Right renal cortex interstitium (tissue), 3 donors: ENCODE data around the gene SH3BP5L. TPM values are rescaled to one million over a fixed set of nuclear protein-coding genes. Genes with fewer than 3 reads are reported as not detected.

Experiments
- DNase-seq, 3 donors: peaks; one replicate each; pipeline ENCODE4 v3.0.0-alpha.2; 2013; ENCODE audit warnings: low read depth in 3 of 3, low spot score in 2 of 3
- polyA plus RNA-seq, 3 donors: library from polyadenylated mRNA; unstranded; fragments of 120-200 nt; gene quantifications; one replicate each; pipeline ENCODE4 v1.2.1, GENCODE V29; 2013; ENCODE audit not compliant: insufficient read length in 3 of 3

Gene SH3BP5L
- 10 to 100 TPM; 22.1 to 25.0 (median 22.8) TPM for polyA plus RNA-seq

- peak; percentile 95 to 100 (median 96) for DNase-seq
Observed at GRCh38 chr1:248825909-248826760, at the start of gene SH3BP5L. TSS of gene SH3BP5L (minus strand) at chr1:248825915. CDS start at chr1:248824935, 980 bp downstream.

DNA sequence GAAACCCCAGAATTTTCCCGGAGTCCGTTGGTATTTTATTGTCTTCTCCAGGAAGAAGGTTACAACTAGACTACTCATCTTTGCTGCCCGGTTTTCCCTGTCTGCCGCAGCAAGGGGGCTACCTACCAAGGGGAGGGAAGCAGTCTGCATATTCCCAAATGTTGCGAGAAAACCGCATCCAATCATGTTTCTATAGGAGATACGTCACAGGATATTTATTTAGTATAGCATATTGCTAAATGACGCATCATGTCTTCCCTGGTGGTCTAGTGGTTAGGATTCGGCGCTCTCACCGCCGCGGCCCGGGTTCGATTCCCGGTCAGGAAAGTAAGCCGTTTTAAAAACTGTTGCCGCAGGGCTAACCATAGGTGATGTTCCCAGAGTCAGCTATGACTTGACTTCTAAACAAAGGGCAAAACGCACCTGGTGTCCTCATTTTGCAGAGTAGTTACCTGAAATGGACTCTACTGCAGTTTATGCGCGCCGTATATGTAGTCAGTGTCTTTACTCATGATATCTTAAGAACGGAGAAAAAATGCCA lies 48.3 kb upstream of the SH3BP5L start:
- DNase-seq, result peak; percentile 85 to 96 (median 88)

- DNase-seq, result peak; percentile 91 to 95 (median 91)
Observed at GRCh38 chr1:248873409-248873992, 47.8 kb upstream of the SH3BP5L start.

- DNase-seq, result peak in 1 of 3 donors; percentile 67
Observed at GRCh38 chr1:248872752-248873408, 47.2 kb upstream of the SH3BP5L start.

GRCh38 chr1:248871837-248872401 lies 46.2 kb upstream of the SH3BP5L start:
- DNase-seq, result no peak

- peak in 2 of 3 donors; percentile 40 to 75 for DNase-seq
Observed at GRCh38 chr1:248862998-248863881, 37.5 kb upstream of the SH3BP5L start.

GRCh38 chr1:248862695-248862997 lies 36.9 kb upstream of the SH3BP5L start:
- DNase-seq, result no peak

DNA sequence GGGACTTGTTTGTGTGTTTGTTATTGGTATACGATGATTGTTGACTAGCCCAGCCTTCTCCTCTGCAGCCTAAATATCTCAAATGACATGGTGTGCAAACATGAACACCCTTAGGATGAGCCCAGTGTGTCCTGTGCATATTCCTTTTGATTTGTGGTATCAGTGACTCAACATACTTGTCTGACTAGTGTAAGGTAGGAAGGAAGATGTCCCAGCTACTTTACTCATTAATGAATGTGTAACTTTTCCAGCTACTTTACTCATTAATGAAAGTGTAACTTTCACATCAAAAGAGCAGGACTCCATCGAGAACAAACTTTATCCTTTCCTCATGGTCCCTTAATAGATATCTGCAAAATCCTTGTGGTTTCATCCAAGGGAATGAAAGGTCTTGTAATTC lies 35.9 kb upstream of the SH3BP5L start:
- no peak for DNase-seq

GRCh38 chr1:248860007-248860406 lies 34.3 kb upstream of the SH3BP5L start:
- DNase-seq, result no peak

DNA sequence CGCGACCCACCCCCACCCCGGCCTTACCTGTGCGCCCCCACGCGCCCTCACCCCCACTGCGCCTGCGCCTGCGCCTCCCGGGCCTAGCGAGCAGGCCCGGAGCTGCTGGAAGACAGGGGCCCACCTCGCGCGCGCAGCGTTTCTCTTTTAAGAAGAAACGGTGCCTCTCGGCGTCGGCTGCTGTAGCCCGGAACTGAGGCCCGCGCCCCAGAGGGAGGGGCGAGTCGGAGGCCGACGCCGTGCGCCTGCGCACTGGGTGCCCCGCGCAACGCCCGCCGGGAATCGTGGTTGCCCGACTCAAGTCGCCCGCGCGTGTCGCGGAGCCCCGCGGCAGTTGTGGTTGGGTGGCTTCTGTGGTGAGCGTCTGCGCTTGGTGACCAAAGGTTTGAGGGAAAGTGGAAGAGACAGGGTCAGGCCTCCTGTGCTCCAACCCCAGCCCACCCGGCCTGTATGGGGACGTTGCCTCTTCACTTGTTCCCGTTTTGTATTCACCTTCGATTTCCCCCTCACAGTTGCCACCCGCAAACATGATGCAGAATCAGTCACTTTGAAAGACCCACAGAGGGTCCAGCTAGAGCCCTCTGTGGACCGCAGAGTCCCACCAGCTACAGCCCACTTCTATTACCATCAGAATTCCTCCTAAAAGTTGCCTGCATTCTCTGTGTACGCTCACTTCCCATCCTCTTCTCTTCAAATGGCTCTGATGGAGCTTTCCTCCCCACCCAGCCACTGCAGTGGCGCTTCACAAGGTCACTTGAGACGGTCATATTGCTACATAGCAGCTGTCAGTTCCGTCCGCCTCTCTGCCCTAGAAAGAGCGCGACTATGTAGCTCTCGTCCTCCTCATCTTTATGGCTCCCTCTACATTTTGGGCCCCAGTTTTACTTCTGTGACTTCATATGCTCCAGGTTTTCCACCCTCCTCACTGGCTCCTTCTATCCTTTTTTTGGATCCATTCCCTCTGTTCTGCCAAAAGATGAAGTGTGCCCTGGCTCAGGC lies 33.5 kb upstream of the SH3BP5L start, which contains the start of gene ZNF692:
TSS of gene ZNF692 (minus strand) at position 195 of the 999 bp plus-strand sequence. CDS start 776 bp downstream, outside the sequence.
- peak in 2 of 3 donors; percentile 77 to 92 for DNase-seq

GRCh38 chr1:248858096-248858890 lies 32.6 kb upstream of the SH3BP5L start:
- peak in 2 of 3 donors; percentile 38 to 45 for DNase-seq

DNA sequence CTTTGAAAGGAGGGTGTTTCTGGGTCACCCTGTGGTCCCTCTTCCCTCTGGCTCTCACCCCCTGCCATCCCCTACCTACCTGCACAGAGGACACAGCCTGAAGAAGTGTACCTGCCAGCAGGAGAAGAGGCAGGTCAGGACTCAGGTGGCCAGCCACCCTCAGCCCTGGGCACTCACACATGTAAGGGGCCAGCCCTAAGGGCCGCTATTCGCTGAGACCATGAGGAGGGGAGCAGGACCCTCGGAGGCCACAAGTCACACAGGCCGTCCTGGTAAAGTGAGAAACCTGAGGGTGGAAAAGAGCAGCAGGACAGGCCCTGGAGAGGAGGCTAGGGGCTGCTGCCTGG lies 32.0 kb upstream of the SH3BP5L start:
- DNase-seq, result no peak

DNA sequence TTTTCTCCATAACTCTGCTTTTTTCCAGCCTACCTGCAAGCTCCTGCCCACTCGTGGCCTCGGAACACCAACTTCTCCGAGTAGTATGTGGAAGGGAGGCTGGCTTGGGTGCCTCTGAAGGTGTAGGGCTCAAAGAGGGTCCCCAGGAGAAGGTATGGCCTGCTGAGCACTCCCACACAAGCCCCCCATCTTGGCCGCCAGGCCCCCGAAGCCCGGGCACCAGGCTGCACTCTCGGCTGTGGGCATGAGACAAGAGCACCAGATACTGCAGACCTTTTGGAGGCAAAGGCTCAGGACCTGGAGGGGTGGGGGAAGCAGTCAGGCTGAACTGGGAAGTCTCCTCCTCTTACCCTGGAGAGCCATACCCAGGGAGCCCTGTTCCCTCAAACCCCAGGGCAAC lies 31.5 kb upstream of the SH3BP5L start:
- no peak for DNase-seq

- no peak for DNase-seq
Observed at GRCh38 chr1:248856176-248856575, 30.5 kb upstream of the SH3BP5L start.

DNA sequence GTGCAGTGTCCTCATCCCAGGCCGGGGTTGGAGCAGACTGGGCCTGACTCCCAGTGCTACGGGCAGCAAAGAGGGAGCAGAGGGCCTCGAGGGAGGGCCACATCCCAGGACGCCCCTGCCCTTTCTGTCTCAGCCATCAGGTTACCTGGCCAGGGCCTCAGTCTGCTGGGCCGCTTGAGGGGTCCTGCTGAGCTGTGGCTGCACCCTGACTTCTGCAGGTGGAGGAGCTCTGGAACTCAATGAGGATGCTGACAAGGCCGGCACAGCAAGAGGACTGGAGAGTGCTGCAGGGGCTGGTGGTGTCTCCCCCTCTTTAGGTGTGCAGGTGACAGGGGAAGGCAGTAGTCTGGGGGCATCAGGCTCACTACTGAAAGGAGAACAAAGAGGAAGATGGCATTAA lies 29.9 kb upstream of the SH3BP5L start:
- DNase-seq, result no peak

- DNase-seq, result no peak
Observed at GRCh38 chr1:248853663-248854375, 28.1 kb upstream of the SH3BP5L start.
